SK-N-MC (cell line): Measurements from ENCODE around the gene TPM4.
"Not testable (repeated sequence)": the region's sequence is repeated elsewhere in the genome, so short reads cannot be mapped to it uniquely, and the experiment has no call there.

ENCODE experiments used
- DNase-seq: peaks from one replicate; pipeline ENCODE4 v3.0.0-alpha.2; 2011; ENCODE audit warnings: low read depth, low spot score
- H3K27ac ChIP-seq: fragments of 200-600 bp; sonication (generic); 2 replicates; pipeline ENCODE4 v1.5.1; 2016; ENCODE audit warnings: mixed run types
- H3K36me3 ChIP-seq: fragments of 200-600 bp; sonication (generic); 2 replicates; pipeline ENCODE4 v1.6.1; 2017; ENCODE audit warnings: antibody characterized with exemption, low read length, mixed read lengths; ENCODE audit not compliant: insufficient read depth
- H3K4me3 ChIP-seq: fragments of 200-600 bp; sonication (generic); 2 replicates; pipeline ENCODE4 v1.5.1; 2016
- H3K9ac ChIP-seq: fragments of 200-600 bp; sonication (generic); 2 replicates; pipeline ENCODE4 v1.8.0; 2017; ENCODE audit warnings: mixed run types, mixed read lengths; ENCODE audit not compliant: insufficient read length
- H3K9me3 ChIP-seq: fragments of 200-600 bp; sonication (generic); 2 replicates; pipeline ENCODE4 v1.6.1; 2017; ENCODE audit warnings: low read depth, mild to moderate bottlenecking, antibody characterized with exemption, low read length, moderate library complexity, mixed read lengths
- EZH2 ChIP-seq: fragments of 200-600 bp; sonication (generic); IDR thresholded peaks from one replicate; pipeline ENCODE4 v1.6.1; 2017; ENCODE audit warnings: antibody characterized with exemption
- FOXP2 ChIP-seq: optimal IDR thresholded peaks from 2 replicates; pipeline ENCODE3; 2011; ENCODE audit warnings: mild to moderate bottlenecking, moderate library complexity; ENCODE audit not compliant: insufficient read depth; ENCODE audit errors: extremely low read length, control extremely low read depth
- POLR2AphosphoS5 ChIP-seq: IDR thresholded peaks from 2 replicates; pipeline ENCODE4 v1.6.1; 2012; ENCODE audit warnings: mild to moderate bottlenecking, low read depth, low read length, borderline replicate concordance

The TPM4 gene

DNA sequence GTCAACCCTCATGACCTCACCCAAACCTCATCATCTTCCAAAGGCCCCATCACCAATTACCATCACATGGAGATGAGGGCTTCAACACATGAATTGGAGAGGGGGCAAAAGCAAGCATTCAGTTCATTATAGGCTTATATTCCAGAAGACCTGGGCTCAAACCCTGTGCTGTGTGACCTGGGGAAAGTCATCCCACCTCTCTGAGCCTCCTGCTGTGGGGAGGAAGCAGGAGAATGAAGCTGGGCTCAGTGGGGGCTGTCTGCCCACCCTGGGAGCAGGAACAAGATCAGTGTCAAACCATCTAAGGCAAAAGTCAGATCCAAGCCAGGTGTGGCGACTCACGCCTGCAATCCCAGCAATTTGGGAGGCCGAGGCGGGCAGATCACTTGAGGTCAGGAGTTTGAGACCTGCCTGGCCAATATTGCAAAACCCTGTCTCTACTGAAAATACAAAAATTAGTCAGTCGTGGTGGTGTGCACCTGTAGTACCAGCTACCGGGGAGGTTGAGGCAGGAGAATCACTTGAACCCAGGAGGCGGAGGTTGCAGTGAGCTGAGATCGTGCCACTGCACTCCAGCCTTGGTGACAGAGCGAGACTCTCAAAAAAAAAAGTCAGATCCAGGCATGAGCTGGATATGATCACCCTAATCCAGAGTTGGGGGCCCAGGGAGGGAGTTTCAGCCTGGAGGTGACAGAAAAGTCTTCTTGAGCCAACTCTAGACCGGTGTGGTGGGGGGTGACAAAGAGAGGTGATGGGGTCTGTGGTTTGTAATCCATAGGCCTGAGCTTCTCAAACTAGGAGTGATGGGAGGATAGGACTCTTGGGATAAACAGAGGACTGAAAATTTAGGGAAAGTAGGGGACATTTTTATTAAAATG lies 1.6 kb upstream of the TPM4 start:
- Histone ChIP-seq H3K27ac (peak overlapping the region; percentile 100), H3K4me3 (no peak overlapping the region)

GRCh38 chr19:16075430-16076153 lies 703 bp upstream of the TPM4 start:
- H3K27ac ChIP-seq = peak overlapping the region; percentile 100

More for the DNA sequence above, 1.6 kb upstream of the TPM4 start:
- TF ChIP-seq FOXP2 = no peak
- no peak for TF ChIP-seq POLR2AphosphoS5
- no peak for TF ChIP-seq EZH2
- no peak for DNase-seq
- Histone ChIP-seq H3K9ac (no peak overlapping the region), H3K36me3 (peaks cover 4% of the 10 kb centered on the region; the same call in 1 of the 2 replicates), H3K9me3 (no peaks in the 10 kb centered on the region)

GRCh38 chr19:16076958-16077611 lies 790 bp downstream of the TPM4 start:
- peak overlapping the region; percentile 87 for H3K4me3 ChIP-seq
- H3K9ac ChIP-seq = peak overlapping the region; percentile 99
- DNase-seq = no peak
- H3K36me3 ChIP-seq = peaks cover 25% of the 10 kb centered on the region
- no peaks in the 10 kb centered on the region for H3K9me3 ChIP-seq
- TF ChIP-seq POLR2AphosphoS5 (no peak), EZH2 (no peak), FOXP2 (no peak)
- peak overlapping the region; percentile 100 for H3K27ac ChIP-seq

More at GRCh38 chr19:16075430-16076153, 703 bp upstream of the TPM4 start:
- Histone ChIP-seq H3K9ac (peak overlapping the region; percentile 99), H3K9me3 (no peaks in the 10 kb centered on the region), H3K4me3 (peak overlapping the region; percentile 87), H3K36me3 (peaks cover 10% of the 10 kb centered on the region)
- TF ChIP-seq POLR2AphosphoS5 (no peak), EZH2 (no peak), FOXP2 (no peak)
- no peak for DNase-seq

DNA sequence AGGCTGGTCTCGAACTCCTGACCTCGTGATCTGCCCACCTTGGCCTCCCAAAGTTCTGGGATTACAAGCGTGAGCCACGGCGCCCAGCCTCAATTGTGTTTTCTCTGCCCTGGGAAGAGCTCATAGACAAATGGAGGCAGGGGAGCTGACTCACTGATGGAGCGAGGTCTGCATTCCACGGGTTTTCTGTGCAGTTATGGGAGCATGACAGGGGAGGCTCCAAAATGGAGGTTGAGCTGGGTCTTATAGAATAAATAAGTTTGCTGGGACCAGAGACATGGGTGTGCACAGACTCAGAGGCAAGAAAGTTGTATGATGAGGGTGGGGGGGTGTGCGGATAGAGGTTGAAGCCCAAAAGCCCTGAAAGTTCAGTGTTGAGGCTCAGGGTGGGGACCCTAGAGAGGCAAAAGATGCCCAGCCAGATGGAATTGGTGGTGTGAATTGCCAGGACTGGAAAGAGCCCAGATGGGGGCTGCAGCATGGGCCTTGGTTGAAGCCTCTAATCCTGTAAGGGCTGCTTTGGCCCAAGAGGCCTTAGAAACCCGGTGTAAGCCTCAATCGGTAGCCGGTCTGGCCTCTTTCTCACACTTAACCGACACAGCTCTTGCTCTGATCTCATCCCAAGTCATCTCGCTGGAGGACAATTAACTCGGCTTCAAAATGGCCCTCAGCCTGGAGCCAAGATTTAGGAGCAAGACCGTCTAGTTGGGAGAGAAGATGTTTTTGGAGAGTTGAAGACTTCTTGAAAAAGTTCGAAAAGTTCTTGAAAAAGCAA lies 1.9 kb downstream of the TPM4 start:
- Histone ChIP-seq H3K4me3 (peak overlapping the region; percentile 87), H3K9me3 (no peaks in the 10 kb centered on the region), H3K9ac (peak overlapping the region; percentile 99), H3K27ac (peak overlapping the region; percentile 100), H3K36me3 (peaks cover 36% of the 10 kb centered on the region)
- TF ChIP-seq EZH2 (no peak), FOXP2 (no peak), POLR2AphosphoS5 (no peak)
- peak; percentile 34 for DNase-seq

DNA sequence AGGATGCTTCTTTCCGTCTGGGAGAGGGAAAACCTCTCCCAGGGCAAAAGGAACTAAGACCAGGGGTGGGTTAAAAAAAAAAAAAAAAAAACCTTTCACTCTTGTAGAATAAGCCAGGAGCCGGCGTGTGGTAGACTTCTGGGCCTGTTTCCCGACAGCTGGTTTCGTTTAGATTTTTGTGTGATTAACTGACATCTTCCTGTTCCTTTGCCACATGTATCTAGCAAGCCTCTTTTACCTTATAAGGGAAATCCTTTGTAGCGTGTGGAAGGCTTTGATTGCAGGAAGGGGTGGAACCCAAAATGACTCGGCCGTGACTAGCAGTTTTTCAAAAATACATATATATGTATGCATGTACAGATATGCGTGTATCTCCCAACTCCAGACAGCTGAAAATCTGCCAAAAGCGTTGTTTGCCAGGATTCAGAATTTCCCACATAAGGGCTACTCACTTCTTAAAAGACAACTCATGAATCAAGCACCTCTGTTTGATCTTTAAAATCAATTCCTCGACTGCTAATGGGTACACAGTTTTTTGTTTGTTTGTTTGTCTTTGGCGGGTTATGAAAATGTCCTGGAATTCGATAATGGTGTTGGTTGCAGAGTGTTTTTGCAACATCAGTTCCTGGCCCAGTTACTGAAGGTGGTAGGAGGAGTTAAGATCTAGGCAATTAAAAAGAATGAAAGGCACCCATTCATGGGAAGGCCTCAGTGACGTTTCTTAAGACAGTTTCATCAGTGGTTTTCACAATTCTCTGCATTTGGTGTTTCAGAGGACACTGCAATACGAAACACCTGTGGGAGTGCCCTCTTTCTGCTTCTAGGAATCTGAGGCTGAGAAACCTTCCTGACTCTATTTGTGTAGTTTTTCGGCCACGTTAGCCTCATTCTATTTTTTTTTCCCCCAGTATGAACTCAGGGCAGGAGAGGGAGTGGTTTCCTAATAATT lies 2.7 kb downstream of the TPM4 start:
- Histone ChIP-seq H3K4me3 (peak overlapping the region; percentile 87), H3K9me3 (no peaks in the 10 kb centered on the region), H3K9ac (peak overlapping the region; percentile 99), H3K36me3 (peaks cover 44% of the 10 kb centered on the region), H3K27ac (peak overlapping the region; percentile 100)
- DNase-seq = peak; percentile 94
- TF ChIP-seq FOXP2 = peak; percentile 41
- TF ChIP-seq EZH2 = no peak
- no peak; the same call in 1 of the 2 replicates for TF ChIP-seq POLR2AphosphoS5

DNA sequence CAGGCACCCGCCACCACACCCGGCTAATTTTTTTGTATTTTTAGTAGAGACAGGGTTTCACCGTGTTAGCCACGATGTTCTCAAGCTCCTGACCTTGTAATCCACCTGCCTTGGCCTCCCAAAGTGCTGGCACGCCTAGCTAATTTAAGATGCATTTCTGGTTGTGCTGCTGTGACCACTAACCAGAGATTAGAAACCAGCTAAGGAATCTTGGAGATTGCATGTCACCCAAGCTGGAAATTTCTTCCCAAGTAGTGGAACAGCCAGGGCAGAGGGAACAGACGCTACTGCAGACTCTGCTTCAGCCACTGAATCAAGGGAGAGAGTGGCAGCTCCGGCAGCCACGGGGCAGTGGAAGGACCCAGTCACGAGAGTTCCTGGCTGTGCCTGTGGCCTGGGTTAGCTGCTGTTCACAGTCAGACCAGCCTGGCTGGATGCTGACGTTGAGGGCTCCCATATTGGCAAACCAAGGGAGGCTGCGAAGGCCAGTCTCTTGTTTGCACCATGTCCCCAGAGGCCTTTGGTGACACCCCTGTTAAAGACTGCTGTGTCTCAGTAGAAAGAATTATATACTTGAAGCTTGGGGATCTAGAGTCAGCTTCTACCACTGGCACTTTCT lies 7.9 kb downstream of the TPM4 start:
- peaks cover 90% of the 10 kb centered on the region for H3K36me3 ChIP-seq
- H3K4me3 ChIP-seq = no peak overlapping the region
- no peak overlapping the region for H3K27ac ChIP-seq
- no peaks in the 10 kb centered on the region for H3K9me3 ChIP-seq
- TF ChIP-seq EZH2 = no peak
- TF ChIP-seq FOXP2 = no peak
- no peak for TF ChIP-seq POLR2AphosphoS5
- H3K9ac ChIP-seq = no peak overlapping the region
- DNase-seq = no peak

DNA sequence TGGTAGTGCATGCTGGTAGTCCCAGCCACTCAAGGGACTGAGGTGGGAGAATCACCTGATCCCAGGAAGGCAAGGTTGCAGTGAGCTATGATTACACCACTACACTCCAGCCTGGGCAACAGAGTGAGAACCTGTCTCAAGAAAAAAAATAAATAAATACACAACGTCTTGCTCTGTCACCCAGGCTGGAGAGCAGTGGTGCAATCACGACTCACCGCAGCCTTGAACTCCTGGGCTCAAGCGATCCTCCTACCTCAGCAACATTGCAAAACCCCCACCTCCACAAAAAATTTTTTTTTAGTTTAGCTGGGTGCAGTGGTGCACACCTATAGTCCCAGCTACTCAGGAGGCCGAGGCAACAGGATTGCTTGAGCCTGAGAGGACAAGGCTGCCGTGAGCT lies 8.8 kb downstream of the TPM4 start:
- DNase-seq = no peak
- H3K36me3 ChIP-seq = peaks cover 98% of the 10 kb centered on the region
- no peaks in the 10 kb centered on the region for H3K9me3 ChIP-seq
- H3K27ac ChIP-seq = no peak overlapping the region
- TF ChIP-seq POLR2AphosphoS5 = no peak
- TF ChIP-seq FOXP2 = no peak
- TF ChIP-seq EZH2 = no peak
- no peak overlapping the region for H3K4me3 ChIP-seq
- H3K9ac ChIP-seq = no peak overlapping the region

DNA sequence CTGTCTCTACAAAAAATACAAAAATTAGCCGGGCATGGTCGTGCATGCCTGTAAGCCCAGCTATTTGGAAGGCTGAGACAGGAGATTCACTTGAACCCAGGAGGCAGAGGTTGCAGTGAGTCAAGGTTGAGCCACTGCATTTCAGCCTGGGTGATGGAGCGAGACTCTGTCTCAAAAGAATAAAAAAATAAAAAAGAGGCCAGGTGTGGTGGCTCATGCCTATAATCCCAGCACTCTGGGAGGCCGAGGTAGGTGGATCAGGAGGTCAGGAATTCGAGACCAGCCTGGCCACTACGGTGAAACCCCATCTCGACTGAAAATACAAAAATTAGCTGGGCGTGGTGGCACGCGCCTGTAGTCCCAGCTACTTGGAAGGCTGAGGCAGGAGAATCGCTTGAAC lies 11.1 kb downstream of the TPM4 start:
- peaks cover 98% of the 10 kb centered on the region for H3K36me3 ChIP-seq
- H3K27ac ChIP-seq, H3K4me3 ChIP-seq: not testable (repeated sequence)

More for the DNA sequence above, 11.1 kb downstream of the TPM4 start:
- DNase-seq, H3K9me3 ChIP-seq, H3K9ac ChIP-seq: not testable (repeated sequence)
